ENCODE data around the gene SLCO2B1.

- TF ChIP-seq POLR2A (IDR thresholded peaks at IDR 0.05) = no peak
- TF ChIP-seq CTCF (IDR thresholded peaks at IDR 0.05) = no peak
These were observed 53.2 kb downstream of the SLCO2B1 start for GRCh38 chr11:75204012-75204674.
